SK-N-SH (cell line): ENCODE results near the gene UNC13D. TPM values are rescaled to one million over a fixed set of nuclear protein-coding genes. Genes with fewer than 3 reads are reported as not detected.

Experiments used
- CTCF ChIA-PET: fragments of 300-600, 350-600 bp; formaldehyde crosslinking; extraction: SDS; loops from one replicate; lab custom pipeline; 2021; lab: Yijun Ruan, JAX
- POLR2A ChIA-PET: fragments of 350-600 bp; sonication (Branson Sonifier 250); formaldehyde crosslinking; extraction: SDS; loops from one replicate; lab custom pipeline; 2020; ENCODE audit warnings: antibody characterized with exemption, inconsistent platforms; lab: Yijun Ruan, JAX
- DNase-seq: peaks from one replicate; pipeline ENCODE4 v3.0.0; 2012
- H2AFZ ChIP-seq: fragments of 200-600 bp; sonication (generic); 2 replicates; pipeline ENCODE4 v1.8.1; 2016; ENCODE audit warnings: antibody characterized with exemption, mild to moderate bottlenecking, low read depth
- H3F3A ChIP-seq: fragments of 200-600 bp; sonication (generic); replicated peaks from 2 replicates; pipeline ENCODE3; 2016; ENCODE audit warnings: antibody characterized with exemption, mild to moderate bottlenecking; ENCODE audit not compliant: insufficient read depth
- H3K27ac ChIP-seq, 2 experiments: fragments of 200-500 bp in 1 of 2; fragments of 200-600 bp in 1 of 2; sonication (Bioruptor generic) in 1 of 2; sonication (generic), shearing (Covaris generic) in 1 of 2; 2 replicates each; pipeline versions ENCODE4 v1.5.1 to v1.6.1; 2014 to 2016; ENCODE audit warnings: low read depth in 2 of 2, inconsistent platforms in 1 of 2, low read length in 1 of 2, mild to moderate bottlenecking in 1 of 2, mixed read lengths in 1 of 2
- H3K27me3 ChIP-seq: fragments of 200-600 bp; sonication (generic), shearing (Covaris generic); 2 replicates; pipeline ENCODE4 v1.6.1; 2016; ENCODE audit warnings: mixed run types; ENCODE audit not compliant: insufficient read depth
- H3K36me3 ChIP-seq, 2 experiments: fragments of 200-500 bp in 1 of 2; fragments of 200-600 bp in 1 of 2; sonication (Bioruptor generic) in 1 of 2; sonication (generic) in 1 of 2; replicated peaks in 1 of 2; 2 replicates each; pipeline versions ENCODE3 to v1.5.1; 2014 to 2016; ENCODE audit warnings: low read length in 1 of 2, mild to moderate bottlenecking in 1 of 2; ENCODE audit not compliant: insufficient read depth in 2 of 2, control insufficient read depth in 1 of 2
- H3K4me1 ChIP-seq, 2 experiments: fragments of 200-500 bp in 1 of 2; fragments of 200-600 bp in 1 of 2; sonication (Bioruptor generic) in 1 of 2; sonication (generic), shearing (Covaris generic) in 1 of 2; 2 replicates each; pipeline versions ENCODE4 v1.5.1 to v1.6.1; 2014 to 2016; ENCODE audit warnings: low read depth in 1 of 2, low read length in 1 of 2, mixed run types in 1 of 2; ENCODE audit not compliant: insufficient read depth in 2 of 2, control insufficient read depth in 1 of 2
- H3K4me2 ChIP-seq: fragments of 200-600 bp; sonication (generic), shearing (Covaris generic); 2 replicates; pipeline ENCODE4 v1.6.1; 2017; ENCODE audit warnings: mixed run types
- H3K4me3 ChIP-seq, 2 experiments: fragments of 200-500 bp in 1 of 2; fragments of 200-600 bp in 1 of 2; sonication (Bioruptor generic) in 1 of 2; sonication (generic), shearing (Covaris generic) in 1 of 2; 2 replicates each; pipeline versions ENCODE4 v1.5.1 to v1.8.1; 2014 to 2016; ENCODE audit warnings: low read depth in 2 of 2, inconsistent platforms in 1 of 2, low read length in 1 of 2, mild to moderate bottlenecking in 1 of 2, mixed read lengths in 1 of 2, moderate library complexity in 1 of 2
- H3K79me2 ChIP-seq: fragments of 200-600 bp; sonication (generic); 2 replicates; pipeline ENCODE4 v1.8.1; 2017; ENCODE audit warnings: mild to moderate bottlenecking; ENCODE audit not compliant: insufficient read depth
- H3K9ac ChIP-seq: fragments of 200-600 bp; sonication (generic); 2 replicates; pipeline ENCODE4 v1.6.1; 2017; ENCODE audit warnings: mixed run types
- H3K9me2 ChIP-seq: fragments of 200-600 bp; sonication (generic); 2 replicates; pipeline ENCODE4 v1.6.1; 2017; ENCODE audit warnings: mixed run types
- H3K9me3 ChIP-seq: fragments of 200-600 bp; sonication (generic); 2 replicates; pipeline ENCODE4 v1.6.1; 2017; ENCODE audit warnings: mixed run types, mild to moderate bottlenecking, moderate library complexity
- H4K20me1 ChIP-seq: fragments of 200-600 bp; sonication (generic); 2 replicates; pipeline ENCODE4 v1.6.1; 2017; ENCODE audit warnings: mild to moderate bottlenecking, mixed run types; ENCODE audit not compliant: insufficient read depth
- CHD2 ChIP-seq: fragments of 150-350 bp; IDR thresholded peaks from 2 replicates; pipeline ENCODE4 v1.6.1; 2018; ENCODE audit warnings: low read length; ENCODE audit not compliant: partially characterized antibody
- ELF1 ChIP-seq: IDR thresholded peaks from 2 replicates; pipeline ENCODE4 v1.4.0; 2012
- EP300 ChIP-seq, 2 experiments: IDR thresholded peaks; 2 replicates each; pipeline versions ENCODE4 v1.4.0 to v1.6.1; 2012; ENCODE audit warnings: borderline replicate concordance in 1 of 2, low read depth in 1 of 2, low read length in 1 of 2
- FOXM1 ChIP-seq: IDR thresholded peaks from 2 replicates; pipeline ENCODE4 v1.4.0; 2012; ENCODE audit warnings: low read depth, mild to moderate bottlenecking
- GABPA ChIP-seq: IDR thresholded peaks from 2 replicates; pipeline ENCODE4 v1.4.0; 2012; ENCODE audit warnings: low read depth, mild to moderate bottlenecking
- GATA2 ChIP-seq: sonication (generic); formaldehyde crosslinking; IDR thresholded peaks from 2 replicates; pipeline ENCODE4 v1.5.0; 2020; ENCODE audit warnings: mild to moderate bottlenecking, missing genetic modification reagents
- JUND ChIP-seq: IDR thresholded peaks from 2 replicates; pipeline ENCODE4 v1.4.0; 2012
- NFIC ChIP-seq: IDR thresholded peaks from 2 replicates; pipeline ENCODE4 v1.4.0; 2012; ENCODE audit warnings: borderline replicate concordance
- POLR2AphosphoS5 ChIP-seq: IDR thresholded peaks from 2 replicates; pipeline ENCODE4 v1.6.1; 2012; ENCODE audit warnings: low read depth, low read length
- RFX5 ChIP-seq: IDR thresholded peaks from 2 replicates; pipeline ENCODE4 v1.6.1; 2012; ENCODE audit warnings: mild to moderate bottlenecking, improper control_type of control experiment, low read length
- TAF1 ChIP-seq: IDR thresholded peaks from 2 replicates; pipeline ENCODE4 v1.6.1; 2012; ENCODE audit warnings: low read depth, mild to moderate bottlenecking, low read length, moderate library complexity, borderline replicate concordance
- TCF12 ChIP-seq: IDR thresholded peaks from 2 replicates; pipeline ENCODE4 v1.4.0; 2012
- YY1 ChIP-seq: IDR thresholded peaks from 2 replicates; pipeline ENCODE4 v1.4.0; 2012; ENCODE audit warnings: low read depth, mild to moderate bottlenecking
- WGBS: methylation state at CpG from one replicate; pipeline ENCODE4 v1.1.6; 2017; ENCODE audit warnings: low lambda C conversion rate; 5-methylcytosine and 5-hydroxymethylcytosine counted together
- polyA plus RNA-seq, 3 experiments: library from polyadenylated mRNA; depleted of rRNA; stranded (reverse); fragments of >200 nt; gene quantifications; 2 replicates each; pipeline ENCODE4 v1.2.3, GENCODE V29; 2012
- TF ChIP-seq, protein P1 (sequence below): IDR thresholded peaks from 2 replicates; pipeline ENCODE4 v1.6.1; 2012; ENCODE audit warnings: mild to moderate bottlenecking, low read depth, low read length, moderate library complexity
- TF ChIP-seq, protein P2 (sequence below): IDR thresholded peaks from 2 replicates; pipeline ENCODE4 v1.4.0; 2012; ENCODE audit warnings: low read depth, borderline replicate concordance
- TF ChIP-seq, protein P3 (sequence below): IDR thresholded peaks from 2 replicates; pipeline ENCODE4 v1.4.0; 2012; ENCODE audit warnings: low read depth
- TF ChIP-seq, protein P4 (sequence below): fragments of 200-600 bp; sonication (generic); IDR thresholded peaks from 2 replicates; pipeline ENCODE4 v1.6.1; 2017; ENCODE audit warnings: antibody characterized with exemption, mild to moderate bottlenecking, moderate library complexity

Gene UNC13D
- polyA plus RNA-seq, 1 of the 3 experiments (the other 2 are of a cell fraction) = 0.99 TPM

DNA sequence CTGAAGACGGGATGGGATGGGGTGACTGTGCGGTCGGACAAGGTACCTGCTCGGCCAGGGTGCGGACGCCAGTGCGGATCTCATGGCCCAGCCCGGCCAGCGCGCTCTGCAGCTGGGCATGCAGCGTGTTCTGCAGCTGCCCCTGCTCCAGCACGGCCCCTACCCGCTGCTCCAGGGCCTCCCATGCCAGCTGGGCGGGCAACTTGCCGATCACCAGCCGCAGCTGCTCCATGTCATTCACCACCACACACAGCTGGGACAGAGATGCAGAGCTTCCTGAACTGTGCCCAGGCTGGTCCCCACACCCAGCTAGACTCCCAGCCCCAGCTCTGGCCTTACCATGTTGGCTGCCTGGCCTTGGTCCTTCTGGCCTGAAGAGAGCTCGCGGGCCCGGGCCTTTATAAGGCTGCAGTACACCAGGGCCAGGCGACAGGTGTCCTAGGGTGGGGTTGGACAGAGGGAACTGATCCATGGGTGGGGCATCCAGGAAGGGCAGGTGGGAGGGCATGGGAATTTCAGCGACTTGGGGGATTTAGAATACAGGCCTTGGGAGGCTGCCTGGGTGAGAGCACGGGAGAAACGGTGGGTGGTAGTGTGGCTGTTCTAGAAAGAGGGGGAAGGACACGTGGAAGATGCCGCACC, 9.8 kb downstream of the UNC13D start (continued):
- TF ChIP-seq, protein P1, sequence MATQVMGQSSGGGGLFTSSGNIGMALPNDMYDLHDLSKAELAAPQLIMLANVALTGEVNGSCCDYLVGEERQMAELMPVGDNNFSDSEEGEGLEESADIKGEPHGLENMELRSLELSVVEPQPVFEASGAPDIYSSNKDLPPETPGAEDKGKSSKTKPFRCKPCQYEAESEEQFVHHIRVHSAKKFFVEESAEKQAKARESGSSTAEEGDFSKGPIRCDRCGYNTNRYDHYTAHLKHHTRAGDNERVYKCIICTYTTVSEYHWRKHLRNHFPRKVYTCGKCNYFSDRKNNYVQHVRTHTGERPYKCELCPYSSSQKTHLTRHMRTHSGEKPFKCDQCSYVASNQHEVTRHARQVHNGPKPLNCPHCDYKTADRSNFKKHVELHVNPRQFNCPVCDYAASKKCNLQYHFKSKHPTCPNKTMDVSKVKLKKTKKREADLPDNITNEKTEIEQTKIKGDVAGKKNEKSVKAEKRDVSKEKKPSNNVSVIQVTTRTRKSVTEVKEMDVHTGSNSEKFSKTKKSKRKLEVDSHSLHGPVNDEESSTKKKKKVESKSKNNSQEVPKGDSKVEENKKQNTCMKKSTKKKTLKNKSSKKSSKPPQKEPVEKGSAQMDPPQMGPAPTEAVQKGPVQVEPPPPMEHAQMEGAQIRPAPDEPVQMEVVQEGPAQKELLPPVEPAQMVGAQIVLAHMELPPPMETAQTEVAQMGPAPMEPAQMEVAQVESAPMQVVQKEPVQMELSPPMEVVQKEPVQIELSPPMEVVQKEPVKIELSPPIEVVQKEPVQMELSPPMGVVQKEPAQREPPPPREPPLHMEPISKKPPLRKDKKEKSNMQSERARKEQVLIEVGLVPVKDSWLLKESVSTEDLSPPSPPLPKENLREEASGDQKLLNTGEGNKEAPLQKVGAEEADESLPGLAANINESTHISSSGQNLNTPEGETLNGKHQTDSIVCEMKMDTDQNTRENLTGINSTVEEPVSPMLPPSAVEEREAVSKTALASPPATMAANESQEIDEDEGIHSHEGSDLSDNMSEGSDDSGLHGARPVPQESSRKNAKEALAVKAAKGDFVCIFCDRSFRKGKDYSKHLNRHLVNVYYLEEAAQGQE = no peak
- TF ChIP-seq RFX5 = no peak

DNA sequence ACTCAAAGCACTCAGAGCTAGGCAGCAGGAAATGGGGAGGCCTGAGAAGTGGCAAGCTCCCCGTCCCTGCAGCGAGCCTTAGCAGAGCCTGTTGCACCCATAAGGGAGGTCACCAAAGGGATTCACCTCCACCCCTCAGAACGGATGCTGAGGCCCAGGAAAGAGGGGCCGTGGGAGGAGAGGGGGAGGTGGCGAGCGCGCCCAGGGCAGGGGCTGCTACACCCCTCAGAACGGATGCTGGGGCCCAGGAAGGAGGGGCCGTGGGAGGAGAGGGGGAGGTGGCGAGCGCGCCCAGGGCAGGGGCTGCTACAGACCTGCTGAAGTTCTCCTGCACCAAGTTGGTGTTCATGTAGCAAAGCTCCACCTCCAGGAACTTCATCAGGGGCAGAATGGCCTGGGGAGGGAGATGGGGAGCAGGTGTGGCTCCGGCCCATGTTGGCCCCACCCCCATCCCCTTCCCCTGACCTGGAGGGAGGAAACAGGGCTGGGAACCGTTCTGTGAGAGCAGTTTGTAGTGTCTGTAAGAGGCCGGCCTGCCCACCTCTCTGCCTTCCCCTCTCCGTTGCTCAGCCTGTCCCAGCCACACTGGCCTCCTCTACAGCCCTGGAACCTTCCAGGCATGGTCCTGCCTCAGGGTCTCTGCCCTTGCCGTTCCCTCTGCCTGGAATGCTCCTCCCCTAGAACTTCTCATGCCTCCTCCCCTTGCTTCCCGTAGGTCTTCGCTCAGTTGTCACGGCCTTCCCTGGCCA, 11.4 kb downstream of the UNC13D start:
- CTCF ChIA-PET = interaction anchor here (0.6 to 16.5 kb wide), 6 partner anchors 10 to 68 kb away, joined by 3 to 326 read pairs (median 5); partner anchors contain the start of genes GALK1 and UNC13D
- no peaks in the 10 kb centered on the region for H4K20me1 ChIP-seq
- WGBS = 85% methylated on average over 19 of the region's 20 CpGs
- TF ChIP-seq EP300 (IDR thresholded peaks at IDR 0.05; ENCODE audit: borderline replicate concordance in 1 of 2, low read depth in 1 of 2, low read length in 1 of 2) = no peak
- no peak for TF ChIP-seq TAF1
- no peak for TF ChIP-seq FOXM1
- no peak for TF ChIP-seq NFIC
- TF ChIP-seq, protein P2, sequence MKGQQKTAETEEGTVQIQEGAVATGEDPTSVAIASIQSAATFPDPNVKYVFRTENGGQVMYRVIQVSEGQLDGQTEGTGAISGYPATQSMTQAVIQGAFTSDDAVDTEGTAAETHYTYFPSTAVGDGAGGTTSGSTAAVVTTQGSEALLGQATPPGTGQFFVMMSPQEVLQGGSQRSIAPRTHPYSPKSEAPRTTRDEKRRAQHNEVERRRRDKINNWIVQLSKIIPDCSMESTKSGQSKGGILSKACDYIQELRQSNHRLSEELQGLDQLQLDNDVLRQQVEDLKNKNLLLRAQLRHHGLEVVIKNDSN = no peak
- TF ChIP-seq GATA2 (CRISPR knock-in tag) = no peak
- TF ChIP-seq, protein P3, sequence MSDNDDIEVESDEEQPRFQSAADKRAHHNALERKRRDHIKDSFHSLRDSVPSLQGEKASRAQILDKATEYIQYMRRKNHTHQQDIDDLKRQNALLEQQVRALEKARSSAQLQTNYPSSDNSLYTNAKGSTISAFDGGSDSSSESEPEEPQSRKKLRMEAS = no peak
- TF ChIP-seq, protein P4, sequence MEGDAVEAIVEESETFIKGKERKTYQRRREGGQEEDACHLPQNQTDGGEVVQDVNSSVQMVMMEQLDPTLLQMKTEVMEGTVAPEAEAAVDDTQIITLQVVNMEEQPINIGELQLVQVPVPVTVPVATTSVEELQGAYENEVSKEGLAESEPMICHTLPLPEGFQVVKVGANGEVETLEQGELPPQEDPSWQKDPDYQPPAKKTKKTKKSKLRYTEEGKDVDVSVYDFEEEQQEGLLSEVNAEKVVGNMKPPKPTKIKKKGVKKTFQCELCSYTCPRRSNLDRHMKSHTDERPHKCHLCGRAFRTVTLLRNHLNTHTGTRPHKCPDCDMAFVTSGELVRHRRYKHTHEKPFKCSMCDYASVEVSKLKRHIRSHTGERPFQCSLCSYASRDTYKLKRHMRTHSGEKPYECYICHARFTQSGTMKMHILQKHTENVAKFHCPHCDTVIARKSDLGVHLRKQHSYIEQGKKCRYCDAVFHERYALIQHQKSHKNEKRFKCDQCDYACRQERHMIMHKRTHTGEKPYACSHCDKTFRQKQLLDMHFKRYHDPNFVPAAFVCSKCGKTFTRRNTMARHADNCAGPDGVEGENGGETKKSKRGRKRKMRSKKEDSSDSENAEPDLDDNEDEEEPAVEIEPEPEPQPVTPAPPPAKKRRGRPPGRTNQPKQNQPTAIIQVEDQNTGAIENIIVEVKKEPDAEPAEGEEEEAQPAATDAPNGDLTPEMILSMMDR = no peak
- no peak for TF ChIP-seq TCF12
- no peak for TF ChIP-seq CHD2
- TF ChIP-seq JUND = no peak
- TF ChIP-seq ELF1 = no peak
- TF ChIP-seq, protein P1 = no peak
- no peak for TF ChIP-seq GABPA
- no peak for TF ChIP-seq POLR2AphosphoS5
- no peak for TF ChIP-seq YY1

More for the DNA sequence above, 11.4 kb downstream of the UNC13D start:
- Histone ChIP-seq H3K27ac (no peak overlapping the region), H2AFZ (no peak overlapping the region), H3K9me3 (no peaks in the 10 kb centered on the region), H3K4me1 (peaks cover 2 to 14% of the 10 kb centered on the region in 2 experiments; a peak in 2 of 4 replicates), H3K27me3 (no peaks in the 10 kb centered on the region), H3K9ac (no peak overlapping the region), H3K4me3 (no peak overlapping the region), H3K9me2 (no peaks in the 10 kb centered on the region), H3F3A (no peaks in the 10 kb centered on the region), H3K79me2 (no peaks in the 10 kb centered on the region), H3K36me3 (no peaks in the 10 kb centered on the region), H3K4me2 (no peak overlapping the region)
- no peak for DNase-seq
- POLR2A ChIA-PET = interaction anchor here (0.8 to 2.0 kb wide), 2 partner anchors 12 to 49 kb away, joined by 3 to 7 read pairs; partner anchors contain the start of gene UNC13D
